GM12801 (cell line): ENCODE results near the gene MYL9.

Source experiments
- CTCF ChIP-seq: IDR thresholded peaks from one replicate; pipeline ENCODE4 v1.5.1; 2011; ENCODE audit warnings: control low read depth; ENCODE audit not compliant: insufficient read length; ENCODE audit errors: extremely low read depth

Gene MYL9

GRCh38 chr20:36542516-36543183 is 1.3 kb downstream of the MYL9 start:
- TF ChIP-seq CTCF = no peak

GRCh38 chr20:36543184-36544133 is 2.1 kb downstream of the MYL9 start:
- no peak for TF ChIP-seq CTCF

- TF ChIP-seq CTCF = no peak
Measured at GRCh38 chr20:36544134-36545018, 3.1 kb downstream of the MYL9 start.

- no peak for TF ChIP-seq CTCF
Measured at GRCh38 chr20:36546111-36546736, 4.9 kb downstream of the MYL9 start.

- TF ChIP-seq CTCF = no peak
Measured at GRCh38 chr20:36547186-36548005, 6.1 kb downstream of the MYL9 start.

GRCh38 chr20:36548006-36548315 is 6.6 kb downstream of the MYL9 start:
- TF ChIP-seq CTCF = no peak
